Right atrium auricular region (tissue), 2 donors: ENCODE data around the gene EYA2. TPM values are rescaled to one million over a fixed set of nuclear protein-coding genes. Genes with fewer than 3 reads are reported as not detected.

Experiments
- DNase-seq: peaks from one replicate; pipeline ENCODE4 v3.0.0-alpha.2; 2019; ENCODE audit warnings: low spot score
- H3K27ac ChIP-seq, 2 donors: fragments of 200-600 bp; sonication (generic); 1 replicate in 1 of 2; 2 replicates in 1 of 2; pipeline ENCODE4 v1.5.1; 2016 to 2019
- H3K27me3 ChIP-seq, 2 donors: fragments of 200-600 bp; sonication (generic); one replicate each; pipeline versions ENCODE4 v1.5.1 to v1.6.0; 2017 to 2019
- H3K36me3 ChIP-seq: fragments of 200-600 bp; sonication (generic); one replicate; pipeline ENCODE4 v1.5.1; 2016
- H3K4me1 ChIP-seq, 2 donors: fragments of 200-600 bp; sonication (generic); one replicate each; pipeline versions ENCODE4 v1.5.1 to v1.6.0; 2017 to 2019
- H3K4me3 ChIP-seq, 2 donors: fragments of 200-600 bp; sonication (generic); 1 replicate in 1 of 2; 2 replicates in 1 of 2; pipeline ENCODE4 v1.5.1; 2017 to 2019; ENCODE audit warnings: mild to moderate bottlenecking in 1 of 2, moderate library complexity in 1 of 2
- H3K9me3 ChIP-seq, 2 donors: fragments of 200-600 bp; sonication (generic); one replicate each; pipeline ENCODE4 v1.5.1; 2019
- total RNA-seq, 2 donors: library from RNA; depleted of rRNA; stranded (reverse); fragments of >200 nt; gene quantifications; one replicate each; pipeline ENCODE4 v1.1.0, GENCODE V29; 2016
- TF ChIP-seq, protein P1 (sequence below), 2 donors: fragments of 200-600 bp; sonication (generic); IDR thresholded peaks; one replicate each; pipeline ENCODE4 v1.5.1; 2019; ENCODE audit warnings: antibody characterized with exemption in 2 of 2

EYA2 gene
- total RNA-seq, 2 donors from 2014 or later: 0.30 to 2.6 TPM

DNA sequence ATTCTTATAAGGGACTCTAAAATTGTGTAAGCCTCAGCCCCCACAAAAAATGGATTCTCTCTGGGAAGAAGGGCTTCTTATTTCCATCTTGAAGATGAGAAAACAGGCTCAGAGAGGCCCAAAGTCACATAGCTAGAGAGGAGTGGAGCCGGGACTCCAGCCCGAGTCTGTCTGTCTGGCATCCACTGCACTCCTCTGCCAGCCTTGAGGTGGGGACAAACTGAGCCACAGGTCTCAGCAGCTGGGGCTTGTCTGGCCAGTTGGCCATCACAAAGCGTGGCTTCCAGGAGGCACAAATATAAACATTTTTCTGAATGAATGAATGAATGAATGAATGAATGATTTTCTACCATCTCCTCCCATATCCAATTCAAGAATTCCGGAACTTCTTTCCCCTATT, 42.9 kb upstream of the EYA2 start:
- TF ChIP-seq, protein P1, sequence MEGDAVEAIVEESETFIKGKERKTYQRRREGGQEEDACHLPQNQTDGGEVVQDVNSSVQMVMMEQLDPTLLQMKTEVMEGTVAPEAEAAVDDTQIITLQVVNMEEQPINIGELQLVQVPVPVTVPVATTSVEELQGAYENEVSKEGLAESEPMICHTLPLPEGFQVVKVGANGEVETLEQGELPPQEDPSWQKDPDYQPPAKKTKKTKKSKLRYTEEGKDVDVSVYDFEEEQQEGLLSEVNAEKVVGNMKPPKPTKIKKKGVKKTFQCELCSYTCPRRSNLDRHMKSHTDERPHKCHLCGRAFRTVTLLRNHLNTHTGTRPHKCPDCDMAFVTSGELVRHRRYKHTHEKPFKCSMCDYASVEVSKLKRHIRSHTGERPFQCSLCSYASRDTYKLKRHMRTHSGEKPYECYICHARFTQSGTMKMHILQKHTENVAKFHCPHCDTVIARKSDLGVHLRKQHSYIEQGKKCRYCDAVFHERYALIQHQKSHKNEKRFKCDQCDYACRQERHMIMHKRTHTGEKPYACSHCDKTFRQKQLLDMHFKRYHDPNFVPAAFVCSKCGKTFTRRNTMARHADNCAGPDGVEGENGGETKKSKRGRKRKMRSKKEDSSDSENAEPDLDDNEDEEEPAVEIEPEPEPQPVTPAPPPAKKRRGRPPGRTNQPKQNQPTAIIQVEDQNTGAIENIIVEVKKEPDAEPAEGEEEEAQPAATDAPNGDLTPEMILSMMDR (IDR thresholded peaks at IDR 0.05): no peak
- Histone ChIP-seq H3K27ac (no peak overlapping the region), H3K4me1 (no peaks in the 10 kb centered on the region), H3K4me3 (no peak overlapping the region), H3K27me3 (no peaks in the 10 kb centered on the region), H3K9me3 (no peaks in the 10 kb centered on the region), H3K36me3 (no peaks in the 10 kb centered on the region)
- DNase-seq: no peak

DNA sequence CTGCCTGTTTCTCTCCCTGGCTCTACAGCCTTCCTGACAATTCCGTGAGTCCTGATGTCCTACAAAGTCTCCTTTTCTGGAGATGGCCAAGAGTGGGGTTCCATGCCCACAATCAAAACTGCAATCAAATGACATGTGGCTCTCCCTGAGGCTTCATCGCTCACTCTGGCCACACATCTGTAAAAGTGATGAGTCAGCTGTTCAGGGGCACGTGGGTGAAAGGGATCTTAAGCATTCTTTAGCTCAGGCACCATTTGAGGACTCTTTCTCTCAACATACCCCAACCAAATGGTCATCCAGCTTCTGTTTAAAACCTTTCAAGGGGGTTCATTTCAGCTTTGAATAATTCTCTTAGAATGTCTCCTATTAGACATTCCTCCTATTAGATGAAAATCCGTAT, 42.3 kb upstream of the EYA2 start:
- no peak for DNase-seq
- Histone ChIP-seq H3K9me3 (no peaks in the 10 kb centered on the region), H3K27ac (no peak overlapping the region), H3K4me1 (no peaks in the 10 kb centered on the region), H3K4me3 (no peak overlapping the region), H3K36me3 (no peaks in the 10 kb centered on the region), H3K27me3 (no peaks in the 10 kb centered on the region)
- TF ChIP-seq, protein P1 (IDR thresholded peaks at IDR 0.05): no peak

DNA sequence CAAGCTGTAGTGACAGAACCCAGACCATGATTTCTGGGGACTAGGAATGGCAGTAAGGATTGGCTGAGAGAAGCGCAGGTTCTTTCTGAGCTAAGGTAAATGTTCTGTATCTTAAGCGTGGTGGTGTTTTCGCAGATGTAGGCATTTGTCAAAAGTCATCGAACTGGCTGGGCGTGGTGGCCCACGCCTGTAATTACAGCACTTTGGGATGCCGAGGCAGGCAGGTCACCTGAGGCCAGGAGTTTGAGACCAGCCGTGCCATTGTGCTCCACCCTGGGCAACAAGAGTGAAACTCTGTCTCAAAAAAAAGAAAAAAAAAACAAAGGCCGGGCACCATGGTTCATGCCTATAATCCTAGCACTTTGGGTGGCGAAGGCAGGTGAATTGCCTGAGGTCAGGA, 40.7 kb upstream of the EYA2 start:
- DNase-seq: no peak
- Histone ChIP-seq H3K36me3 (no peaks in the 10 kb centered on the region), H3K4me1 (no peaks in the 10 kb centered on the region), H3K27ac (no peak overlapping the region), H3K4me3 (no peak overlapping the region), H3K27me3 (no peaks in the 10 kb centered on the region), H3K9me3 (no peaks in the 10 kb centered on the region)
- TF ChIP-seq, protein P1 (IDR thresholded peaks at IDR 0.05): no peak

DNA sequence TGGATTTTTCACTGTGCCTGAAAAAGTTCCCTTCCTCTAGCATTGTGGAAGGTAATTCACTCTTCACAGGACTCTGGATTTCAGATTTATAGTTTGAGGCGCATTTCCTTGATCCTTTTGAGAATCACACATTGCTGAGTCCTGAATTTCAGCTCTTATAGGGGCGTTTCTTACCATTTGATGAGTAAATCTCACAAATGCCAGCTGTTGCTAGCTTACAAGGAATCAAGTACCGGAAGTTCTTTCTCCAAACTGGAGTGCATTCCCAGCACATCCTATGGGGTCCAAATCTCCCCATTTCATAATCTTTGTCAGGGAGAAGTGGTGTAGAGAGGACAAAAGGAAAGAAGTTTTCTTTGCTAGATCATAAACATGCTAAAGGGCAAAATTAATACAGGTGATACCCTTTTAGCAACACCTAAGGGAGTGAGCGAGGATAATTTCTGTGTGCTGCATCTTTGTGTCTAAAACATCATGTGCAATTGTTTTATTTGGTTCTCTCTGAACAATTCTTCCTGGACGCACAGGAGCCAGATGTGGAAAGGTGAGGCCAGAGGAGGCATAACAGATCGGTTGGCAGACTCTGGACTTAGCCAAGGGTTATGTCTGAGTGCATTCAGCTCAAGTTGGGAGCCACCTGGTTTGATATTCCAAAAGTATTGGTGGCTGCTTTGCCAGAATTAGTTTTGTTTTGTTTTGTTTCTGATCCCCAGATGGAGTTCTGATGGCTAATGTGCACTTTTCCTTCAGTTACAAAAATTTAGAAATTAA, 37.4 kb upstream of the EYA2 start:
- DNase-seq: no peak

DNA sequence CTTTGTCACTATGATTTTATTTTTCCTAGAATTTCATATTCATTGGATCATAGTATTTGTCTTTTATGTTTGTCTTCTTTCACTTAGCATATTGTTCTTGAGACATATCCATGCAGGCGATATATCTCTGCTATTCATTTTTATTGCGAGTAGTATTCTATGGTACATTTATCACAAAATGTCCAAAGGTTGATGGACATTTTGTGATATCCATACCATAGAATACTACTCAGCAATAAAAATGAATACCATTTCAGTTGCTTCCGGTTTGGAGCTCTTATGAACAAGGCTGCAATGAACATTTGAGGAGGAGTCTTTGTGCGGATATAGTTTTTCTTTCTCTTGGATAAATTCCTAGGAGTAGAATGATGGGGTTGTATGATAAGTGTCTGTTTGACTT, 28.8 kb upstream of the EYA2 start:
- TF ChIP-seq, protein P1 (IDR thresholded peaks at IDR 0.05): no peak
- H3K27me3 ChIP-seq: no peaks in the 10 kb centered on the region
- no peaks in the 10 kb centered on the region for H3K4me1 ChIP-seq
- no peaks in the 10 kb centered on the region for H3K36me3 ChIP-seq
- DNase-seq: no peak
- no peak overlapping the region for H3K27ac ChIP-seq
- no peak overlapping the region for H3K4me3 ChIP-seq
- peaks cover 0 to 31% of the 10 kb centered on the region in 2 donors for H3K9me3 ChIP-seq

More for the DNA sequence above, 37.4 kb upstream of the EYA2 start:
- TF ChIP-seq, protein P1 (IDR thresholded peaks at IDR 0.05): no peak
- H3K27me3 ChIP-seq: no peaks in the 10 kb centered on the region
- H3K36me3 ChIP-seq: no peaks in the 10 kb centered on the region
- H3K4me3 ChIP-seq: no peak overlapping the region
- no peaks in the 10 kb centered on the region for H3K9me3 ChIP-seq
- no peak overlapping the region for H3K27ac ChIP-seq
- H3K4me1 ChIP-seq: no peaks in the 10 kb centered on the region

DNA sequence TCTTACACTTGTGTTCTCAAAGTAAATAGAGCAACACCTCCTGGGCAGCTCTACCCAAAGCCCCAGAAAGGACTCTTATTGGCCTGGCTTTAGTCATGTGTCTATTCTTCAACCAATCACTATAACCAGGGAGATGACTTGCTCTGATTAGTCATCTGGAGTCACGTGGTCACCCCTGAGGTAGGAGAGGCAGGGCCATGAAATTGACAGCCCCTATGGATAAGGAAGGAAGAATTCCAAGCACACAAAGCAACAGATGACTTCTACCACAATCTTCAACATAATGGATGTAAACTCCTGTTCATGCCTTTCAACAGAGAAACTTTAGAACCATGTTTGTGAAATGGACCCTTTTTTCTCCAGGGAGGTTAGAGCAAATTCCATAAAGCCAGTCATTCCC, 24.6 kb upstream of the EYA2 start:
- TF ChIP-seq, protein P1 (IDR thresholded peaks at IDR 0.05): no peak
- H3K9me3 ChIP-seq: peaks cover 0 to 31% of the 10 kb centered on the region in 2 donors
- no peaks in the 10 kb centered on the region for H3K36me3 ChIP-seq
- DNase-seq: no peak
- H3K27me3 ChIP-seq: no peaks in the 10 kb centered on the region
- no peak overlapping the region for H3K27ac ChIP-seq
- no peaks in the 10 kb centered on the region for H3K4me1 ChIP-seq
- H3K4me3 ChIP-seq: no peak overlapping the region
